Measurements from ENCODE around the gene DSCAML1.

The DSCAML1 gene

DNA sequence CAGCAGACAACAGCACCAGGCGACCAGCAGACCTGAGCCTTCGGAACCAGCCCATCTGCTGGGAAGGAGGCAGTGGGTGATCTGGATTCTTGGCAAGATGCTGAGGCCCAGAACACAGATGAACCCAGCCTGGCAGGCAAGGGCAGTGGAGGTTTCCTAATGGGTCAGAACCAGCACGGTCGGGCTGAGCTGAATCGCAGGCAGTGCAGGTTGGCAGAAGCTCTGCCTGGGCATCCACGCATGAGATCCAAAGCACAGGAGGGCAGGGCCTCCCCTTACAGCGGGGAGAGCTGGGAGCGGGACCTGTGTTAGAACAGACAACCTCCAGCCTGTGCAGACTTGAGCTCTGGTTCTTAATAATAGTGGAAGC is 47.5 kb downstream of the DSCAML1 start:
- no peaks in the 10 kb centered on the region for H3K9me3 Mint-ChIP-seq
- DNase-seq: no peak
- H3K27ac Mint-ChIP-seq: no peak overlapping the region
- H3K27me3 Mint-ChIP-seq (ENCODE audit: low read depth, poor library complexity): peaks cover 53% of the 10 kb centered on the region
- TF ChIP-seq, protein P1, sequence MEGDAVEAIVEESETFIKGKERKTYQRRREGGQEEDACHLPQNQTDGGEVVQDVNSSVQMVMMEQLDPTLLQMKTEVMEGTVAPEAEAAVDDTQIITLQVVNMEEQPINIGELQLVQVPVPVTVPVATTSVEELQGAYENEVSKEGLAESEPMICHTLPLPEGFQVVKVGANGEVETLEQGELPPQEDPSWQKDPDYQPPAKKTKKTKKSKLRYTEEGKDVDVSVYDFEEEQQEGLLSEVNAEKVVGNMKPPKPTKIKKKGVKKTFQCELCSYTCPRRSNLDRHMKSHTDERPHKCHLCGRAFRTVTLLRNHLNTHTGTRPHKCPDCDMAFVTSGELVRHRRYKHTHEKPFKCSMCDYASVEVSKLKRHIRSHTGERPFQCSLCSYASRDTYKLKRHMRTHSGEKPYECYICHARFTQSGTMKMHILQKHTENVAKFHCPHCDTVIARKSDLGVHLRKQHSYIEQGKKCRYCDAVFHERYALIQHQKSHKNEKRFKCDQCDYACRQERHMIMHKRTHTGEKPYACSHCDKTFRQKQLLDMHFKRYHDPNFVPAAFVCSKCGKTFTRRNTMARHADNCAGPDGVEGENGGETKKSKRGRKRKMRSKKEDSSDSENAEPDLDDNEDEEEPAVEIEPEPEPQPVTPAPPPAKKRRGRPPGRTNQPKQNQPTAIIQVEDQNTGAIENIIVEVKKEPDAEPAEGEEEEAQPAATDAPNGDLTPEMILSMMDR (IDR thresholded peaks at IDR 0.05): no peak
- H3K36me3 Mint-ChIP-seq (ENCODE audit: low read depth): no peaks in the 10 kb centered on the region
- H3K4me1 Mint-ChIP-seq: peaks cover 43% of the 10 kb centered on the region
- H3K4me3 Mint-ChIP-seq: no peak overlapping the region

DNA sequence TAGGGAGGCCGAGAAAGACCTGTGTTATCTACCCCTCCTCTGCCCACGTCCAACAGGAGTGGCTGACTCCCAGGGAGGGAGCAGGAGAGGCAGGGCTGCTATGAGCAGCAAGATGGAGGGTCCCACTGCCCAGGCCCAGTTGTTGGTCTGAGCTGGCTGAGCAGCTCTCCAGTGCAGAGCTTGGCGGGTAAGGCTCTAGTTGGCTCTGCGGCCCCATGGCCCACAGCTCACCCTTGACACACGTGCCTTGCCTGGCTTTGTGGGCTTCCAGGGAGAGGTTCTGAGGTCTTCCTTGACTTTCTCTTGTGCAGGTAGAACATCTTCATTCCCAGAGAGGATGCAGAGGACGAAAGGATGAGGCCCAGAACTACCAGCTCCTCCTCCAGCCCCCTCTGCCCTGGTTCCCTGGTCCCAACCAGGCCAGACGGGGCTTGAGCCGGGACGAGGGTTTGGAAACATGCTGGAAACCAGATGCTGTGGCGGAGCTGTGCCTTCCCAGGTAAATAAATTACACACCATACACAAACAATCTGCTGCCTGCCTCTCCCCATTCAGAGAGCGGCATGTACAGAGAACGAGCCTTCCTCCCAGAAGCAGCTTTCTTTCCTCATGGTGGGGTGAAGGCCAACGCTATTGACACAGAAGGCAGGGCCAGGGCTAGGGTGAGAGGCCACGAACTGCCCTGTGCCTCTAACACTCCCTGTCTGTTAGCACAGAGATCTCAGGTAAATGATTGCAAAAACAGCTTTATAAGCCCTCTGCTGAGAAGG is 48.1 kb downstream of the DSCAML1 start:
- no peak overlapping the region for H3K27ac Mint-ChIP-seq
- H3K36me3 Mint-ChIP-seq (ENCODE audit: low read depth): no peaks in the 10 kb centered on the region
- no peak overlapping the region for H3K4me3 Mint-ChIP-seq
- H3K4me1 Mint-ChIP-seq: peaks cover 39% of the 10 kb centered on the region
- TF ChIP-seq, protein P1 (IDR thresholded peaks at IDR 0.05): no peak
- no peaks in the 10 kb centered on the region for H3K9me3 Mint-ChIP-seq
- peaks cover 48% of the 10 kb centered on the region for H3K27me3 Mint-ChIP-seq (ENCODE audit: low read depth, poor library complexity)
- DNase-seq: no peak

DNA sequence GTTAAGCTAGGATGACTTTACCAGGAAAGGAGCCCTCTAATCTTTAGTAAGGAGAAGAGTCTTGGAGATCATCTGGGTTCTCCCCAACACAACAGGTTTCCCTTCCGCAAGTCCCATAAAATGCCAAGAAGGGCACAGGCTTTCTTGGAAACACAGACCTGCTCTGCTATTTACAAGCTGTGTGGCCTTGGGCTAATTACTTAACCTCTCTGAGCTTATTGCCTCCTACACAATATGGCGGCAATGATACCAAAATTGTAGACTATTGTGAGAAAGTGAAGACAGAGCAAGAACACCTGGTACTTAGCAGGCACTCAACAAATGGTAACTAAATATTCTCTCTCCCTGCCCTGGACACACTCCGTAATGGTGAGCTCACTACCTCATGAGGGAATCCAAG is 49.1 kb downstream of the DSCAML1 start:
- no peaks in the 10 kb centered on the region for H3K9me3 Mint-ChIP-seq
- peaks cover 48% of the 10 kb centered on the region for H3K27me3 Mint-ChIP-seq (ENCODE audit: low read depth, poor library complexity)
- no peak overlapping the region for H3K4me3 Mint-ChIP-seq
- no peaks in the 10 kb centered on the region for H3K36me3 Mint-ChIP-seq (ENCODE audit: low read depth)
- H3K27ac Mint-ChIP-seq: no peak overlapping the region
- peaks cover 41% of the 10 kb centered on the region for H3K4me1 Mint-ChIP-seq
- TF ChIP-seq, protein P1 (IDR thresholded peaks at IDR 0.05): no peak
- no peak for DNase-seq

DNA sequence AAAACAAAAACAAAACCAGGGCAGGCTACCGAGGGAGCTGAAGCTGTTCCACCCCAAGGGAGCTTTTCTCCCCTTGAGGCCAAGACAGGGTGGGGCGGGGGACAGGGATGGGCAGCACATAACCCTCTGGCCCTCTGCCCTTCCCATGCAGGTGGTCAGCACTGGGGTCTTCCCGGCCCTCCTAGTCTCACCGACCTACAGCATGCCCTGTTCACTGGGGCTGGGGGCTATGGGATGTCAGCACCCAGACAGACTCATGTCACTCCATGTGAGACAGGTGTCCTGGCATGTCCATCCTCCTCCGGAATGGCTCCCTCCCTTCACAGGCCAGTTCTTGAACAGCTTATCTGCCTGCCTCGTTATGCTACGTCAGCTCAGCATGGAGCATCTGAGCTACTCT is 51.7 kb downstream of the DSCAML1 start:
- Mint-ChIP-seq H3K4me3 (no peak overlapping the region), H3K27ac (no peak overlapping the region), H3K4me1 (peaks cover 31% of the 10 kb centered on the region), H3K9me3 (peaks cover 4% of the 10 kb centered on the region), H3K27me3 (ENCODE audit: low read depth, poor library complexity) (peaks cover 59% of the 10 kb centered on the region), H3K36me3 (ENCODE audit: low read depth) (no peaks in the 10 kb centered on the region)
- TF ChIP-seq, protein P1 (IDR thresholded peaks at IDR 0.05): no peak
- DNase-seq: no peak

DNA sequence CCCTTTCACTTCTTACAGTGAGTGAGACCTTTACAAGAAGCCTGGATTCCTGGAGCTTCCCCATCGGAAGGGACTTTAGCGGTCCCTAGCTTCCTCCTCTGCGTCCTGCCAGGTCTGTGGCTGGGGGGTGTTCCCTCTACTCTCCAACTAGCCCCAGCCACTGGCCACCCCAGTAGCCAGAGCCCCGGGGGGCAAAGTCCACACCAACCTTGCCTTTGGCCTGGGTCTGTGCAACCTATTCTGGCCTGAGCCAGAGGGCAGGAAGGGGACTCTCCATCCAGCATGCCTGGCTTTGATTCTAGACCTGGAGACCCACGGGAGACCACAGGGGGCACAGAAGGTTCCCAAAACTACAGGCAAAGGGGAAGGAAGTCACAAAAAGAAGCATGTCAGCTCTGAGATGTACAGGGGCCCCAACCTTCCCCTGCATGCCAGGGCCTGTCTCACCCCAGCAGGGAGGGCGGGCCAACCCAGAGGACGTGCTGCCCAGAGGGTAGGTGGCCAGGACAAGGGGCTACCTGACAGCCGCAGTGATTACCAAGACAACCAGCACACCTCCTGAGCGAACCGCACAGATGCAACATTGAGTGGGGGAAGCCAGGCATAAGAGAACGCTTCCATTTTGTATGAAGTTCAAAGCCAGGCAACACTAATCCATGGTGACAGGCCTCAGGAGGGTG is 52.4 kb downstream of the DSCAML1 start:
- peaks cover 4% of the 10 kb centered on the region for H3K9me3 Mint-ChIP-seq
- H3K36me3 Mint-ChIP-seq (ENCODE audit: low read depth): no peaks in the 10 kb centered on the region
- H3K4me3 Mint-ChIP-seq: no peak overlapping the region
- DNase-seq: no peak
- no peak overlapping the region for H3K27ac Mint-ChIP-seq
- TF ChIP-seq, protein P1 (IDR thresholded peaks at IDR 0.05): no peak
- H3K27me3 Mint-ChIP-seq (ENCODE audit: low read depth, poor library complexity): peaks cover 63% of the 10 kb centered on the region
- H3K4me1 Mint-ChIP-seq: peaks cover 29% of the 10 kb centered on the region
